ENCODE data around the gene PCDHA10.
"Not testable (repeated sequence)": the region's sequence is repeated elsewhere in the genome, so short reads cannot be mapped to it uniquely, and the experiment has no call there.

DNA sequence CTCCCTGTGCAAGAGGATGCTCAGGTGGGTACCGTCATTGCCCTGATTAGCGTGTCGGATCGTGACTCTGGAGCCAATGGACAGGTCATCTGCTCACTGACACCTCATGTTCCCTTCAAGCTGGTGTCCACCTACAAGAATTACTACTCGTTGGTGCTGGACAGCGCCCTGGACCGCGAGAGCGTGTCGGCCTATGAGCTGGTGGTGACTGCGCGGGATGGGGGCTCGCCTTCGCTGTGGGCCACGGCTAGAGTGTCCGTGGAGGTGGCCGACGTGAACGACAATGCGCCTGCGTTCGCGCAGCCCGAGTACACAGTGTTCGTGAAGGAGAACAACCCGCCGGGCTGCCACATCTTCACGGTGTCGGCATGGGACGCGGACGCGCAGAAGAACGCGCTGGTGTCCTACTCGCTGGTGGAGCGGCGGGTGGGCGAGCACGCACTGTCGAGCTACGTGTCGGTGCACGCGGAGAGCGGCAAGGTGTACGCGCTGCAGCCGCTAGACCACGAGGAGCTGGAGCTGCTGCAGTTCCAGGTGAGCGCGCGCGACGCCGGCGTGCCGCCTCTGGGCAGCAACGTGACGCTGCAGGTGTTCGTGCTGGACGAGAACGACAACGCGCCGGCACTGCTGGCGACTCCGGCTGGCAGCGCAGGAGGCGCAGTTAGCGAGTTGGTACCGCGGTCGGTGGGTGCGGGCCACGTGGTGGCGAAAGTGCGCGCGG lies 21.0 kb downstream of the PCDHA10 start:
- TF ChIP-seq, protein P1, sequence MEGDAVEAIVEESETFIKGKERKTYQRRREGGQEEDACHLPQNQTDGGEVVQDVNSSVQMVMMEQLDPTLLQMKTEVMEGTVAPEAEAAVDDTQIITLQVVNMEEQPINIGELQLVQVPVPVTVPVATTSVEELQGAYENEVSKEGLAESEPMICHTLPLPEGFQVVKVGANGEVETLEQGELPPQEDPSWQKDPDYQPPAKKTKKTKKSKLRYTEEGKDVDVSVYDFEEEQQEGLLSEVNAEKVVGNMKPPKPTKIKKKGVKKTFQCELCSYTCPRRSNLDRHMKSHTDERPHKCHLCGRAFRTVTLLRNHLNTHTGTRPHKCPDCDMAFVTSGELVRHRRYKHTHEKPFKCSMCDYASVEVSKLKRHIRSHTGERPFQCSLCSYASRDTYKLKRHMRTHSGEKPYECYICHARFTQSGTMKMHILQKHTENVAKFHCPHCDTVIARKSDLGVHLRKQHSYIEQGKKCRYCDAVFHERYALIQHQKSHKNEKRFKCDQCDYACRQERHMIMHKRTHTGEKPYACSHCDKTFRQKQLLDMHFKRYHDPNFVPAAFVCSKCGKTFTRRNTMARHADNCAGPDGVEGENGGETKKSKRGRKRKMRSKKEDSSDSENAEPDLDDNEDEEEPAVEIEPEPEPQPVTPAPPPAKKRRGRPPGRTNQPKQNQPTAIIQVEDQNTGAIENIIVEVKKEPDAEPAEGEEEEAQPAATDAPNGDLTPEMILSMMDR (IDR thresholded peaks at IDR 0.05; ENCODE audit: low read length) = not testable (repeated sequence)
- TF ChIP-seq EZH2 (IDR thresholded peaks at IDR 0.05; ENCODE audit: borderline replicate concordance, low read length) = not testable (repeated sequence)

Measured in OCI-LY1 (cell line).